HG02610 (cell line): ENCODE data around the gene CSF2RB.

Source experiments
- ATAC-seq: cut with Tn5 transposase; IDR thresholded peaks from one replicate; pipeline ENCODE4 v1.9.1; 2021; ENCODE audit warnings: mild to moderate bottlenecking, moderate library complexity; ENCODE audit not compliant: unreplicated experiment

CSF2RB gene

GRCh38 chr22:36934418-36935312 is 21.2 kb downstream of the CSF2RB start:
- ATAC-seq = no peak

GRCh38 chr22:36935313-36935610 is 21.8 kb downstream of the CSF2RB start:
- no peak for ATAC-seq

DNA sequence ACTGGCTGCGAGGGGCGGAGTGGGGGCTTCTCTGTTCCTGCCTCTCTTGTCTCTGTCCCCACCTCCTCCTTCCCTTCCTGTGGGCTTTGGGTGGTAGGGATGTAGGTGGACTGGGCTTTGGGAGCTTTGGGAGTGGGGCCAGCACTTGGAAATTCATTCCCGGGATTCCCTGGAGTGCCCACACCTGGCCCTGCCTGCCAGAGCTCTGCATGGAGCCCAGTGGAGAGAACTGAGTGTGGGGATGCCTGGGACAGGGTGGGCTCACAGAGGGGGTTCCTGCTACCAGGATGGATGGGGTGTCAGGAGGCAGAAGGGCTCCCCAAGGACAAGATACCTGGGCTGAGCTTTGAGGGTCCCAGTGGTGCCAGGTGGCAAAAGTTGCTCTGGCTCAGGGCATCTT is 22.3 kb downstream of the CSF2RB start:
- no peak for ATAC-seq

DNA sequence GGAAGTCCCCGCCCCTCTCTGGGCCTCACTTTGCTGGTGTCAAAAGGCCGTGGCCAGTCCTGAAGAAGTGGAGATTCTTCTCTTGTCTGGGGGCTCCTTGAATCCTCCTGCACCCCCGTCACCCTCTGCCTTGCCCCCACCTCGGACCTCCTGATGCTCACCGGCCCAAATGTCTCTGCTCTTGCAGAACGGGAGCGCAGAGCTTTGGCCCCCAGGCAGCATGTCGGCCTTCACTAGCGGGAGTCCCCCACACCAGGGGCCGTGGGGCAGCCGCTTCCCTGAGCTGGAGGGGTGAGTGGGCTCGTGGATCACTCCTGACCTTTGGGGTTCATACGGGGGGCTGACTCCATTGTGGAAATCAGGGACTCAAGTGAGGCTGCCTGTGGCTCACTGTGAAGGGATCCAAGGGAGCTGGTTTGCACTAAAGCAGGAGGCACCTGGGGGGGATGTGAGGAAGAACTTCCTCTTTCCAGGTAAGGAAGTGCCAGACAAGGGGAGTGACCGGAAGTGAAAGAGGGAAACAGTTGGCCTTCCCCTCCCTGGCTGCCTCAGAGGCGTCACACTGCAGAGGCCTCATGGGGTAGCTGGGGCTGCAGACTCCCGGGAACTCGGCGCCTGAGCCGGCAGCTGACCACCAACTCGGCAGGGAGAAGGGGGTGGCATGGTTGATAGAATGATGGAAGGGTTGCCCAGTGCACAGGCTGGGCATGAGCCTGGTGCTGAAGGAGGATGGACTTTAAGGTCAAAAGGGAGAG is 23.1 kb downstream of the CSF2RB start:
- ATAC-seq = no peak

- ATAC-seq = no peak
Measured at GRCh38 chr22:36937319-36938027, 24.0 kb downstream of the CSF2RB start.

- ATAC-seq = no peak
Measured at GRCh38 chr22:36938028-36938425, 24.6 kb downstream of the CSF2RB start.

DNA sequence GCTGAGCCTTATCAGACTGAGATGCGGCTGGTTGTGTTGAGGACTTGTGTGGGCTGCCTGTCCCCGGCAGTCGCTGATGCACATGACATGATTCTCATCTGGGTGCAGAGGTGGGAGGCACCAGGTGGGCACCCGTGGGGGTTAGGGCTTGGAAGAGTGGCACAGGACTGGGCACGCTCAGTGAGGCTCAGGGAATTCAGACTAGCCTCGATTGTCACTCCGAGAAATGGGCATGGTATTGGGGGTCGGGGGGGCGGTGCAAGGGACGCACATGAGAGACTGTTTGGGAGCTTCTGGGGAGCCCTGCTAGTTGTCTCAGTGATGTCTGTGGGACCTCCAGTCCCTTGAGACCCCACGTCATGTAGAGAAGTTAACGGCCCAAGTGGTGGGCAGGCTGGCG is 25.5 kb downstream of the CSF2RB start:
- no peak for ATAC-seq

DNA sequence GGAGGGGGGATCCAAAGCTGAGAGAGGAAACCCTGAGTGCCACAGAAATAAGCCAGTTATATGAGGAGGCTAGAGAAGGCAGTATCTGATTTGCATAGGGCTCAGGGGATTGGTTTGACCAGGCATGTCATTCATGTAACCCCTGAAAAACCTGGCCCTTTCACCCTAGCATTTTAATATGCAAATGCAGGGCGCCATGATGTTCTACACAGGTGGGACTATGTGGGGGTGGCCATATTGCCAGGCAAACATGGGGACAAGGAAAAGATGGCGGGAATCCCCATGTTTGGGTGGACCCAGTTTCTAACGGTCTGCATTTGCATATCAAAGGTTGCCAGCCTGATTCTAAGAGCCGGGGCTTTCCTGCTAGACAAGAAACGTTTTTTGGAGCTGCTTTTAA is 27.2 kb downstream of the CSF2RB start:
- no peak for ATAC-seq

- ATAC-seq = no peak
Measured at GRCh38 chr22:36942556-36942955, 29.1 kb downstream of the CSF2RB start.

DNA sequence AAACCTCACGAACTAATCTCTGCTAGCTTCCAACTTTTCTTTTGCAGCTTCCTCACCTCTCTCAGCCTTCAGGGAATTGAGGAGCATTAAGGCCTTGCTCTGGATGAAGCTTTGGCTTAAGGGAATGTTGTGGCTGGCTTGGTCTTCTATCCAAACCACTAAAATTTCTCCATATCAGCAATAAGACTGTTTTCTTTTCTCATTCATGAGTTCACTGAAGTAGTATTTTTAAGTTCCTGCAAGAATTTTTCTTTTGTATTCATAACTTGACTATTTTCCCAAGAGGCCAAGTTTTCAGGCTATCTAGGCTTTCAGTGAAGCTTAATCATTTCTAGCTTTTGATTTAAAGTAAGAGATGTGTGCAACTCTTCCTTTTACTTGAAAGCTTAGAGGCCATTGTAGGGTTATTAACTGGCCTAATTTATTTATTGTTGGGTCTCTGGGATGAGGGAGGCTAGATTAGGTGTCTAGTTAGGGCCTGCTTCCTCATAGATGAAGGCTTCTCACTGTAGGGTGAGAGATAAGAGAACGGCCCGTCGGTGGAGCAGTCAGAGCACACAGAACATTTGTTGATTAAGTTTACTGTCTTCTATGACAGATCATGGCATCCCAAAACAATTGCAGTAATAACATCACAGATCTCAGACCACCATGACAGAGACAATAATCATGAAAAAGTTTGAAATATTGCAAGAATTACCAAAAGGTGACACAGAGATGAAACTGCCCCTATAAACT is 33.2 kb downstream of the CSF2RB start:
- no peak for ATAC-seq

GRCh38 chr22:36948273-36949225 is 35.1 kb downstream of the CSF2RB start:
- ATAC-seq = no peak

- no peak for ATAC-seq
Measured at GRCh38 chr22:36950797-36951590, 37.6 kb downstream of the CSF2RB start.

DNA sequence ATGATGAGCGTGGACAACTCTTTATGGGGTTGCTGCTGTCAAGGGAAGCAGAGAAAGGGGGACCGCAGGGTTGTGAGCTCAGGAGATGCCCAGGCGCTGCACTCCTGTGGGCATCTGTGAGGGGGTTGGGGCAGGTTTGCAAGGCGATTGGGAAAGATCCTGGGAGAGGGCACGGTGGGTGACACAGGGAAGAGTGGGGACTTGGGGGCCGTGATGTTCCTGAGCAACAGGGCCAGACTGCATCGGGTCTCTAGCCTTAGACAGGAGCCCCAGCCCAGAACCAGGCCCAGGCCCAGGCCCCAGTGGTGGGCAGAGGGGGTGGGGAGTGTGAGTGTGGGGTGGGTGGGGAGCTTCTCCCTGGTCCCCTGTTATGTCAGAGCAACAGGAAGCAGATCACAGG is 38.3 kb downstream of the CSF2RB start:
- no peak for ATAC-seq

GRCh38 chr22:36953239-36954080 is 40.0 kb downstream of the CSF2RB start:
- ATAC-seq = no peak

- ATAC-seq = no peak
Measured at GRCh38 chr22:36954251-36955014, 41.0 kb downstream of the CSF2RB start.

DNA sequence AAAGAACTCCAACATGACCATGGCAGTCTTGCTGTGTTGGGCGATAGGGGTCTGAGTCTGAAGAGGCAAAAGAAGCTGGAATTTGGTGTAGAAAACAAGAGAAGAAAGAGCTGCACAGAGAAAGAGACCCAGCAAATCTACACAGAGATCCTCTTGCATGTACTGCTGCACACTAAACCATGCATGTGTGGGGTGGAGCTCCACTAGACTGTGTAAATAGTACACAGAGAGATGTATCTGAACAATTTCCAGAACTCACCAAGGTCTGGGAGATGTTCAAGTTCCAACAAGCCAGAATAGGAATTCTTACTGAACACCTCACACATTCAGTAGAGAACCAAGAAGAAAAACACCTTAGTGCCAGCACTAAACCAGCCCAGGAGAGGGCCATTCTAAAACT is 42.3 kb downstream of the CSF2RB start:
- ATAC-seq = no peak

- ATAC-seq = no peak
Measured at GRCh38 chr22:36958366-36958765, 44.9 kb downstream of the CSF2RB start.
